IPS DF 6.9 (cell line): Measurements from ENCODE around the gene SLC25A36.
A peak's percentile ranks its signal among the peaks of the same experiment; 100 is the strongest.

Source experiments
- DNase-seq: peaks from one replicate; pipeline ENCODE4 v3.0.0-alpha.2; 2013; ENCODE audit warnings: low read depth, low spot score
- H3K27ac ChIP-seq: one replicate; pipeline ENCODE4 v1.5.1; 2013; ENCODE audit warnings: low read length, control low read depth
- H3K27me3 ChIP-seq: 2 replicates; pipeline ENCODE4 v1.6.1; 2013; ENCODE audit warnings: mild to moderate bottlenecking, low read length; ENCODE audit not compliant: control insufficient read depth, insufficient read depth
- H3K36me3 ChIP-seq: 2 replicates; pipeline ENCODE4 v1.6.1; 2013; ENCODE audit warnings: low read length; ENCODE audit not compliant: control insufficient read depth, insufficient read depth
- H3K4me1 ChIP-seq: 2 replicates; pipeline ENCODE4 v1.6.1; 2013; ENCODE audit warnings: low read length; ENCODE audit not compliant: control insufficient read depth, insufficient read depth
- H3K4me3 ChIP-seq: 2 replicates; pipeline ENCODE4 v1.5.1; 2013; ENCODE audit warnings: mild to moderate bottlenecking, low read length
- H3K9me3 ChIP-seq: 2 replicates; pipeline ENCODE4 v1.6.1; 2013; ENCODE audit warnings: low read length, inconsistent platforms; ENCODE audit not compliant: control insufficient read depth, insufficient read depth
- WGBS: extraction: QIAGEN DNeasy Blood & Tissue Kit; methylation state at CpG from one replicate; pipeline ENCODE4 v1.1.7; 2013; ENCODE audit warnings: mixed read lengths, missing lambda C conversion rate; ENCODE audit not compliant: insufficient read length, insufficient coverage; 5-methylcytosine and 5-hydroxymethylcytosine counted together

Gene SLC25A36

GRCh38 chr3:140941434-140942220 is at the start of gene SLC25A36:
Gene SLC25A36, plus strand, starts transcription at chr3:140941836. Its CDS starts 219 bp downstream, at chr3:140942055.
- peak; percentile 99 for DNase-seq
- no peaks in the 10 kb centered on the region for H3K4me1 ChIP-seq
- peak within 1 kb of the TSS; percentile 98 for H3K4me3 ChIP-seq
- no peaks in the 10 kb centered on the region for H3K36me3 ChIP-seq
- H3K9me3 ChIP-seq: no peaks in the 10 kb centered on the region
- WGBS: no CpG with 5 or more reads among the region's 72 CpGs
- H3K27ac ChIP-seq: no peak within 1 kb of the TSS
- no peaks in the 10 kb centered on the region for H3K27me3 ChIP-seq

- no peak overlapping the region for H3K27ac ChIP-seq
- no peaks in the 10 kb centered on the region for H3K36me3 ChIP-seq
- DNase-seq: no peak
- no peak overlapping the region for H3K4me3 ChIP-seq
- no CpG with 5 or more reads among the region's 3 CpGs for WGBS
- H3K9me3 ChIP-seq: no peaks in the 10 kb centered on the region
- H3K4me1 ChIP-seq: no peaks in the 10 kb centered on the region
- no peaks in the 10 kb centered on the region for H3K27me3 ChIP-seq
Observed at GRCh38 chr3:140896997-140897396, 44.6 kb upstream of the SLC25A36 start.

GRCh38 chr3:140898340-140899180 is 43.1 kb upstream of the SLC25A36 start:
- Histone ChIP-seq H3K27me3 (no peaks in the 10 kb centered on the region), H3K9me3 (no peaks in the 10 kb centered on the region), H3K4me1 (no peaks in the 10 kb centered on the region), H3K4me3 (no peak overlapping the region), H3K36me3 (no peaks in the 10 kb centered on the region), H3K27ac (no peak overlapping the region)
- no peak for DNase-seq
- WGBS: no CpG with 5 or more reads among the region's 3 CpGs

GRCh38 chr3:140899363-140899762 is 42.3 kb upstream of the SLC25A36 start:
- Histone ChIP-seq H3K9me3 (no peaks in the 10 kb centered on the region), H3K4me1 (no peaks in the 10 kb centered on the region), H3K27me3 (no peaks in the 10 kb centered on the region), H3K27ac (no peak overlapping the region), H3K4me3 (no peak overlapping the region), H3K36me3 (no peaks in the 10 kb centered on the region)
- WGBS: no CpG with 5 or more reads among the region's 1 CpG
- no peak for DNase-seq

GRCh38 chr3:140902791-140903190 is 38.8 kb upstream of the SLC25A36 start:
- H3K9me3 ChIP-seq: no peaks in the 10 kb centered on the region
- DNase-seq: no peak
- no peaks in the 10 kb centered on the region for H3K36me3 ChIP-seq
- H3K4me1 ChIP-seq: no peaks in the 10 kb centered on the region
- H3K4me3 ChIP-seq: no peak overlapping the region
- no peak overlapping the region for H3K27ac ChIP-seq
- no peaks in the 10 kb centered on the region for H3K27me3 ChIP-seq

GRCh38 chr3:140903196-140903595 is 38.4 kb upstream of the SLC25A36 start:
- Histone ChIP-seq H3K36me3 (no peaks in the 10 kb centered on the region), H3K27ac (no peak overlapping the region), H3K4me3 (no peak overlapping the region), H3K9me3 (no peaks in the 10 kb centered on the region), H3K4me1 (no peaks in the 10 kb centered on the region), H3K27me3 (no peaks in the 10 kb centered on the region)
- no peak for DNase-seq

- H3K36me3 ChIP-seq: no peaks in the 10 kb centered on the region
- no peaks in the 10 kb centered on the region for H3K27me3 ChIP-seq
- no CpG with 5 or more reads among the region's 1 CpG for WGBS
- DNase-seq: no peak
- H3K27ac ChIP-seq: no peak overlapping the region
- no peaks in the 10 kb centered on the region for H3K4me1 ChIP-seq
- H3K4me3 ChIP-seq: no peak overlapping the region
- no peaks in the 10 kb centered on the region for H3K9me3 ChIP-seq
Observed at GRCh38 chr3:140904521-140904920, 37.1 kb upstream of the SLC25A36 start.

- Histone ChIP-seq H3K4me3 (no peak overlapping the region), H3K9me3 (no peaks in the 10 kb centered on the region), H3K27me3 (no peaks in the 10 kb centered on the region), H3K4me1 (no peaks in the 10 kb centered on the region), H3K27ac (no peak overlapping the region), H3K36me3 (no peaks in the 10 kb centered on the region)
- no peak for DNase-seq
- WGBS: no CpG with 5 or more reads among the region's 2 CpGs
Observed at GRCh38 chr3:140905559-140905958, 36.1 kb upstream of the SLC25A36 start.

GRCh38 chr3:140906785-140907184 is 34.9 kb upstream of the SLC25A36 start:
- Histone ChIP-seq H3K4me1 (no peaks in the 10 kb centered on the region), H3K27ac (no peak overlapping the region), H3K36me3 (no peaks in the 10 kb centered on the region), H3K9me3 (no peaks in the 10 kb centered on the region), H3K4me3 (no peak overlapping the region), H3K27me3 (no peaks in the 10 kb centered on the region)
- WGBS: no CpG with 5 or more reads among the region's 1 CpG
- no peak for DNase-seq

- H3K27me3 ChIP-seq: no peaks in the 10 kb centered on the region
- H3K27ac ChIP-seq: no peak overlapping the region
- H3K4me1 ChIP-seq: no peaks in the 10 kb centered on the region
- WGBS: no CpG with 5 or more reads among the region's 5 CpGs
- no peaks in the 10 kb centered on the region for H3K9me3 ChIP-seq
- H3K4me3 ChIP-seq: peak overlapping the region; percentile 12; the same call in 1 of the 2 replicates
- no peaks in the 10 kb centered on the region for H3K36me3 ChIP-seq
- peak; percentile 20 for DNase-seq
Observed at GRCh38 chr3:140910860-140911259, 30.8 kb upstream of the SLC25A36 start.
